GM18909 (cell line): Measurements from ENCODE around the gene PTGES2.

Source experiments
- ATAC-seq: cut with Tn5 transposase; IDR thresholded peaks from one replicate; pipeline ENCODE4 v1.9.1; 2021; ENCODE audit warnings: mild to moderate bottlenecking; ENCODE audit not compliant: unreplicated experiment, poor library complexity

The PTGES2 gene

GRCh38 chr9:128127568-128127989 is at the start of gene PTGES2:
PTGES2 (minus strand) TSS chr9:128127729; CDS start chr9:128127717, 12 bp downstream.
- peak; percentile 67 for ATAC-seq

GRCh38 chr9:128175726-128176125 is 48.2 kb upstream of the PTGES2 start:
- no peak for ATAC-seq

GRCh38 chr9:128175102-128175563 is 47.6 kb upstream of the PTGES2 start:
- ATAC-seq: no peak

GRCh38 chr9:128174062-128174461 is 46.5 kb upstream of the PTGES2 start:
- ATAC-seq: no peak

- no peak for ATAC-seq
Measured at GRCh38 chr9:128169925-128170324, 42.4 kb upstream of the PTGES2 start.

GRCh38 chr9:128169492-128169891 is 42.0 kb upstream of the PTGES2 start:
- ATAC-seq: no peak

GRCh38 chr9:128168731-128169308 is 41.3 kb upstream of the PTGES2 start:
- ATAC-seq: no peak

- no peak for ATAC-seq
Measured at GRCh38 chr9:128167209-128167608, 39.7 kb upstream of the PTGES2 start.

GRCh38 chr9:128166169-128166568 is 38.6 kb upstream of the PTGES2 start:
- no peak for ATAC-seq

- ATAC-seq: no peak
Measured at GRCh38 chr9:128164307-128164885, 36.9 kb upstream of the PTGES2 start.

GRCh38 chr9:128163523-128164306 is 36.2 kb upstream of the PTGES2 start:
- no peak for ATAC-seq

- no peak for ATAC-seq
Measured at GRCh38 chr9:128163027-128163515, 35.5 kb upstream of the PTGES2 start.

GRCh38 chr9:128162215-128163026 is 34.9 kb upstream of the PTGES2 start:
- ATAC-seq: no peak

GRCh38 chr9:128161215-128161902 is 33.8 kb upstream of the PTGES2 start:
- ATAC-seq: no peak

GRCh38 chr9:128160603-128160987 is 33.1 kb upstream of the PTGES2 start:
- ATAC-seq: no peak

GRCh38 chr9:128159784-128160602 is 32.5 kb upstream of the PTGES2 start, which contains the start of gene BBLN:
BBLN (plus strand) TSS chr9:128160265; CDS start chr9:128160408, 143 bp downstream.
- ATAC-seq: peak; percentile 79

GRCh38 chr9:128159522-128159783 is 31.9 kb upstream of the PTGES2 start:
- ATAC-seq: no peak

- ATAC-seq: no peak
Measured at GRCh38 chr9:128155736-128156500, 28.4 kb upstream of the PTGES2 start.
